GM12878 (cell line): ENCODE data around the gene ARHGAP26. TPM values are rescaled to one million over a fixed set of nuclear protein-coding genes. Genes with fewer than 3 reads are reported as not detected.

Experiments used
- ASH2L ChIP-seq: fragments of 300-600, 200-600 bp; sonication (generic); IDR thresholded peaks from 2 replicates; pipeline ENCODE4 v1.6.1; 2017; ENCODE audit warnings: low read depth, mild to moderate bottlenecking, borderline replicate concordance
- ATF2 ChIP-seq: IDR thresholded peaks from 2 replicates; pipeline ENCODE4 v1.6.1; 2012; ENCODE audit warnings: low read length, inconsistent platforms
- ATF3 ChIP-seq: IDR thresholded peaks from 2 replicates; pipeline ENCODE4 v1.6.1; 2011; ENCODE audit warnings: low read depth, mild to moderate bottlenecking, low read length, moderate library complexity, borderline replicate concordance; ENCODE audit errors: extremely low read depth
- BACH1 ChIP-seq: fragments of 450-650 bp; IDR thresholded peaks from 2 replicates; pipeline ENCODE4 v1.6.1; 2017; ENCODE audit warnings: mild to moderate bottlenecking, borderline replicate concordance
- CEBPB ChIP-seq, 2 experiments: fragments of 150-350 bp in 1 of 2; IDR thresholded peaks; 2 replicates each; pipeline ENCODE4 v1.6.1; 2012 to 2014; ENCODE audit warnings: low read depth in 2 of 2, low read length in 2 of 2, borderline replicate concordance in 1 of 2, inconsistent platforms in 1 of 2
- CREM ChIP-seq: IDR thresholded peaks from 2 replicates; pipeline ENCODE4 v1.6.1; 2014; ENCODE audit warnings: antibody characterized with exemption, low read depth
- CTCF ChIP-seq, 3 experiments: IDR thresholded peaks in 2 of 3; conservative IDR thresholded peaks in 1 of 3; 2 replicates each; pipeline ENCODE4 v1.5.1; 2011; ENCODE audit warnings: low read depth in 3 of 3, low read length in 3 of 3, mild to moderate bottlenecking in 3 of 3, control low read depth in 2 of 3, moderate library complexity in 2 of 3, inconsistent platforms in 1 of 3, mixed read lengths in 1 of 3; ENCODE audit not compliant: control insufficient read depth in 2 of 3, insufficient read depth in 1 of 3; ENCODE audit errors: extremely low read depth in 1 of 3
- ELK1 ChIP-seq: IDR thresholded peaks from 2 replicates; pipeline ENCODE4 v1.6.1; 2012; ENCODE audit warnings: low read depth, low read length, improper control_type of control experiment
- HDGF ChIP-seq: fragments of 450-650 bp; IDR thresholded peaks from 2 replicates; pipeline ENCODE4 v1.6.1; 2016; ENCODE audit warnings: antibody characterized with exemption
- IRF3 ChIP-seq: fragments of 450-650 bp; IDR thresholded peaks from 2 replicates; pipeline ENCODE4 v1.6.1; 2014; ENCODE audit warnings: mild to moderate bottlenecking
- IRF4 ChIP-seq: IDR thresholded peaks from 2 replicates; pipeline ENCODE4 v1.6.1; 2011; ENCODE audit warnings: low read depth, low read length
- JUND ChIP-seq: IDR thresholded peaks from 2 replicates; pipeline ENCODE4 v1.6.1; 2012; ENCODE audit warnings: low read depth, mild to moderate bottlenecking, low read length, improper control_type of control experiment, moderate library complexity
- MTA3 ChIP-seq: IDR thresholded peaks from 2 replicates; pipeline ENCODE4 v1.6.1; 2012; ENCODE audit warnings: low read length, inconsistent platforms, borderline replicate concordance
- NKRF ChIP-seq: fragments of 450-650 bp; conservative IDR thresholded peaks from 2 replicates; pipeline ENCODE4 v1.6.1; 2017; ENCODE audit warnings: mild to moderate bottlenecking, moderate library complexity
- NR2F1 ChIP-seq: fragments of 450-650 bp; conservative IDR thresholded peaks from 2 replicates; pipeline ENCODE4 v1.6.1; 2017; ENCODE audit warnings: mild to moderate bottlenecking
- PML ChIP-seq: IDR thresholded peaks from 2 replicates; pipeline ENCODE4 v1.6.1; 2012; ENCODE audit warnings: low read length, inconsistent platforms
- RB1 ChIP-seq: fragments of 450-650 bp; formaldehyde crosslinking; IDR thresholded peaks from 2 replicates; pipeline ENCODE4 v1.6.1; 2017; ENCODE audit warnings: mild to moderate bottlenecking, borderline replicate concordance
- RUNX3 ChIP-seq: IDR thresholded peaks from 2 replicates; pipeline ENCODE4 v1.6.1; 2012; ENCODE audit warnings: low read length, inconsistent platforms
- SMAD5 ChIP-seq: IDR thresholded peaks from 2 replicates; pipeline ENCODE4 v1.6.1; 2016; ENCODE audit warnings: antibody characterized with exemption, low read depth
- SP1 ChIP-seq: IDR thresholded peaks from one replicate; pipeline ENCODE4 v1.6.1; 2011; ENCODE audit warnings: low read depth, low read length
- ZNF622 ChIP-seq: fragments of 450-650 bp; IDR thresholded peaks from 2 replicates; pipeline ENCODE4 v1.6.1; 2017; ENCODE audit warnings: mild to moderate bottlenecking, inconsistent platforms
- polyA plus RNA-seq, 11 experiments: library from polyadenylated mRNA; depleted of rRNA in 4 of 11; unstranded in 6 of 11; stranded (reverse) in 5 of 11; fragments of >200 nt; fragmentation: Nextera tagmentation in 4 of 11; fragmentation: Illumina TruSeq in 1 of 11; extraction: Ambion mirVana in 4 of 11; extraction: Trizol in 1 of 11; gene quantifications; 1 replicate in 1 of 11; 2 replicates in 10 of 11; pipeline versions ENCODE4 v1.2.1 to v1.2.3, GENCODE V29; 2011 to 2016; ENCODE audit warnings: inconsistent platforms in 2 of 11, missing spikeins in 2 of 11, low read depth in 1 of 11
- total RNA-seq, 4 experiments: library from RNA; depleted of rRNA in 3 of 4; stranded (reverse); fragments of >200 nt in 3 of 4; fragmentation: Illumina TruSeq in 1 of 4; extraction: Trizol in 1 of 4; gene quantifications; 2 replicates each; pipeline versions ENCODE4 v1.2.1 to v1.2.3, GENCODE V29; 2013 to 2021

ARHGAP26 gene
- total and polyA plus RNA-seq, 10 of the 15 experiments (the other 5 are each of a cell fraction or from before 2014, with no cell fraction given), result 9.4 to 41.5 (median 19.3) TPM

GRCh38 chr5:143182901-143183820 lies 413.0 kb downstream of the ARHGAP26 start (continued):
- no peak for TF ChIP-seq IRF3
- TF ChIP-seq IRF4, result peak; percentile 96
- TF ChIP-seq ELK1, result 0 out of 2 replicates have a peak, but pooled peaks have one; percentile 14
- no peak for TF ChIP-seq ATF3
- TF ChIP-seq PML, result peak; percentile 75
- peak; percentile 84 for TF ChIP-seq BACH1
- TF ChIP-seq MTA3, result peak; percentile 92
- TF ChIP-seq RB1, result peak; percentile 27; the same call in 1 of the 2 replicates
- peak; percentile 91 for TF ChIP-seq RUNX3
- peak in 2 of 3 experiments; percentile 4 to 12; a peak in 1 of 6 replicates for TF ChIP-seq CTCF (IDR thresholded peaks at IDR 0.05 in 2 of 3, conservative IDR thresholded peaks at IDR 0.05 in 1 of 3; ENCODE audit: control insufficient read depth in 2 of 3, extremely low read depth in 1 of 3, insufficient read depth in 1 of 3, low read depth in 3 of 3, low read length in 3 of 3)
- TF ChIP-seq NR2F1, result peak; percentile 75
- no peak for TF ChIP-seq ZNF622
- TF ChIP-seq JUND, result peak; percentile 80
- peak; percentile 61 for TF ChIP-seq SP1
- peak; percentile 77; the same call in 1 of the 2 replicates for TF ChIP-seq CREM
- peak; percentile 80 for TF ChIP-seq ATF2
- TF ChIP-seq CEBPB (IDR thresholded peaks at IDR 0.05; ENCODE audit: borderline replicate concordance in 1 of 2, low read depth in 2 of 2, low read length in 2 of 2), result peak in 1 of 2 experiments; percentile 51; a peak in 1 of 4 replicates
- TF ChIP-seq NKRF, result 0 out of 2 replicates have a peak, but pooled peaks have one; percentile 22
- peak; percentile 12; the same call in 1 of the 2 replicates for TF ChIP-seq HDGF
- TF ChIP-seq ASH2L, result 0 out of 2 replicates have a peak, but pooled peaks have one; percentile 27
- 0 out of 2 replicates have a peak, but pooled peaks have one; percentile 38 for TF ChIP-seq SMAD5
